GM18502 (cell line): ENCODE data around the gene HMGB1.

Source experiments
- ATAC-seq: cut with Tn5 transposase; IDR thresholded peaks from one replicate; pipeline ENCODE4 v1.9.1; 2021; ENCODE audit warnings: mild to moderate bottlenecking; ENCODE audit not compliant: unreplicated experiment, poor library complexity

The HMGB1 gene

DNA sequence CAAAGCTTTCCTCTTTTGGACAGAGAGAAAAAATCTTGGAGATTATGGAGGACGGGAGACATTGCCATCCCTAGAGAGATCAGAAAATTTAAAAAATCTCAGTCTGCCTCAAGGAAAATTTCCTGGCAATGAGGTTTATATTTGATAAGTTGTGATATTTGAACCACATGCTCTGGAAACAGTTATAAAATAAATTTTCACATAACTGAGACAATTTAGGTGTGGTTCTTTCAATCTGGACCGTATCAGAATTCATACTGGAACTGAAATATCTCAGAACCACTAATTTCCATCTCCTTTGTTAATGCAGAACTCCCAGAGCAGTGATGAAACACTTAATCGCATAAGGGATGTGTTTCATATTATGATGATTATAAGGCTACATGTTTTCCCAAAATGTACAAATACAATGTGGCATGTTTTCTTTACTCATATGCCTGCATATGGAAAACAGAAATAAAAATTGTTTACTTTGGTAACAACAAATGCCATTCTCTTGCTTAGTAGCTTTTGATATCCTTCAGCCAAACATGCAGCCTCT, 29.8 kb downstream of the HMGB1 start:
- ATAC-seq: no peak

DNA sequence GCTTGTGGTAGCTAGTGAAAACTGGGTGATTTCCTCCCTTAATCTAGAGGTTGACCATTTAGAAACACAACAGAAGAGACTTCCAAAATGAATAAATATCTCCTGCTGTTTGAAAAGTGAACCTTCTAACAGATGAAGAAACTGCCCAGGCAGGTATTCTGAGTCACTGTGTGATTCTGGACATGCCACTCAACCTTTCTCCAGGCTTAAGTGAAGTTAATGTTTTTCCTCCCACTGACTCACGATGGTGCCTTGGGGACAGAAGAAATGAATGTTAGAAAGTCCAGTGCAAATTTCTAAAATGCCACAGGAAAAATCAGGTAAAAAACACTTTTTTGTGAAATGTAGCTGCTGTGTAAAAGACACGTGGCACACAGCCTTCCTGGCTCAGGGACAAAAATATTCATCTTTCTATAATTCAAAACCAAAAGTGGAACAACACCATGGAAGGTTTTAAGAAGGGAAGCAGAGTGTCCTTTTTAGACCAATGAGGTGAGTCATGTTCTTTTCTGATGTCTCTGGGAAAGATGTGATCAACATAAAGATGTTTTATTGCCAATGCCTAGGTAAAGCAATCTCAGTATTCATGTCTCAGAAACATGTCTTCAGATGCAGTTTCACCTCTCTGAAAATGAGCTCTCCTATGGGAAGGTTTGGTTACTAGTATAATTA, 34.3 kb downstream of the HMGB1 start:
- ATAC-seq: no peak

DNA sequence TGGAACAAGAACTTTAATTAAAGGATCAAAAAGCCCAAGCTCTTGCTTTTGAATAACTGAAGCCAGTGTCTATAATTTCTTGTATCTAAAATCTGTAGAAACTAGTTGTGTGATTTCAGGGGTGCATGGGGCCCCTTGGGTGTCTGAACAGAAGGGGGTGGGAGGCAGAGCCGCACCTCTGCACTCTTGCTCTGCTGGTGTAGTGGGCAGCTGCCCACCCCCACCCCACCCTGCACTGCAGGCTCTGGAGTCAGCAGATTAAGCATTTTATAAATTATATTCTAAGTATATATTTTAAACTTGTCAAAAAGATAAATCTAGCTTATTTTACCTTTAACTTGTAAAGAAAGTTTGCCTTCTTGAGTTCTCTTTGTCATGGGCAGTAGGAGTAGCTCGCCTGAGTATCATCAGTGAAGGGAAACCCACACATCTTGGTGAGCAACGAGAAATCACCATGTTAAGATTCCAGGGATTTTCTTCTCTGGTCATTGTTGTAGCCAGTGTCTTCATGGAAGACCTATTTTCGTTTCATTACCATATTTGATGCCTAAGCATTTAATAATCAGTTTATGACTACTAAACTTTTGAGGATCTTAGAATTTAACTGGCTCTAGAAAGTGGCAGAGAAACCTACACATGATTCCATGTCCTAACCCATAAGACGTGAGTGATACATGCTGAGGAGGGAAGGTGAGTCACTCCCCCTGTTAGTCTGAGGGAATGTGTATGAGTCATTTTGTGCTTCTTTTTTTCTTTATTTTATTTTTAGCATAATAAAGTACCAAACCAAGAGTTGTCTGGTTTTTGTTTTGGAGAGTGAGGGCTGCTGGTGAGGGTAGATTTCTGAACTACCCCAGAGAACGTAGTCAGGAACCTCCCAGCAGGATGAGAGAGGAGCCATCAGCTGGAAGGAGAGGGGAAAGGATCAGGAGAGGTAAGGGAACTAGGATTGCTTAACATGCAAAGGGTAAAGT, 35.7 kb downstream of the HMGB1 start:
- ATAC-seq: peak; percentile 80

DNA sequence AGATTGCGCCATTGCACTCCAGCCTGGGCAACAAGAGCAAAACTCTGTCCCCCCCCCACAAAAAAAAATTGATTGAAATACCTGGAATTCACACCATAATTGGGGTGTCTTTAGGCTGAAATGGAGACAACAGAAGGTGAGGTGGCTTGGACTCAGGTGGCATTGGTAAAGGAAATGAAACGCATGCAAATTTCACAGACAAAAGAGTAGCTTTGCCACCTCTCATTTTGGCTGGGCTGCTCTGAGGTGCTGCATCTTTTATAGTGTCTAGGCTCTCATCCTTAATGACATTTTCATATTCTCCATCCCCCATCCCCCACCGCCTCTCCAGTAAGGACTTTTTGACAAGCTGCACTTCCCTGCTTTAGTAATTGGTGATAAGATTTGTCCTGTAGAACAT, 36.5 kb downstream of the HMGB1 start:
- no peak for ATAC-seq

DNA sequence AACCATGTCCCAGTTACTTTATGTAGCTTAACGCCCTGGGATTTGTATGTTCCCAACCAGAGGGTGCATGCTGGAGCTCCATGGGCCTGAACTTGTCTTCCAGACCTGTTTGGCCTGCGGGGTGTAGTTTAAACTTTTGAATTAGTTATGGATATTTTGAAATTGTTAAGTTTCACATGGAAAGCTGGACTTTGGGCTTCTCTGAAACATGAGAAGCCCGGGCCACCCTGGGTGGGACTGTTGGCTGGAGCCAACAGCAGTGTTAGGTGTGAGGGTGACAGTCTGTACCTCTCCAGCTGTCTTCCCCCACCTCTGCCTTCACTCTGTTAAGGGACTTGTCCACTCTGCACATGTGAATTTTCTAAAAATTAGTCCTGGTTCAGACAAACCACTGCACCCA, 41.8 kb downstream of the HMGB1 start:
- ATAC-seq: no peak

DNA sequence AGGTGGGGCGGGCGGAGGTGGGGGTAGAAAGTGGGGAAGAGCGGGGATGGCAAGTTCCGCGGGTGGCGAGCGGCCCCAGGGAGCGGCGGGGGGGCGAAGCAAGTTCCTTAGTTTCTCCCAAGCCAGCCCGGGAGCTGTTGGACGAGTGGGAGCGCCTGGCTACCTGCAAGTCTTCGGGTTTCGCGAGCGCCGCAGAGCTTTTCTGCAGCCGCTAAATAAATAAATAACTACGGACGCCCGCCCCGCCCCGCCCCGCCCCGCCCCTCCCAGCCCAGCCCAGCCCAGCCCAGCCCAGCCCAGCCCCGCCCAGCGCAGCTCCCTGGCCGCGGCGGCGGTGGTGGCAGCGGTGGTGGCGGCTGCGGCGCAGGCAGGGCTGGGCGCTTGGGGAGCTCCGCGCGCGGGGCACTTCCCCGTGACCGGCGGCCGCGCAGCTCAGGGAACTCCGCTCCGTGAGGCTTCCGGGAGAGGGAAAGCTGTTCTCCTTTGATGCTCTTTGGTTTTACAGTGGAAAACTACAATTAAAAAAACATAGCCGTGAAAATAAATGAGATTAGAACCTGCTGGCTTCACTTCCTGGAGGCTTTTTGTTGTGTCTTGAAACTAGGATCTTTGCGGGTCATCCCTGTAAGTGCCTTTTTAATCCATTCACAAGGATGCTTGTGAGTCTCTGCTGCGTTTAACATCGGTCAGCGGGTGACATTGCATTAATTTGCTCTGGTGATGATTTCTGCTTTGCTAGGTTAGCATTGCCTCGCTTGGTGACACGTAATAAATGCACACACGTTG, 43.5 kb downstream of the HMGB1 start, which contains the start of gene UBE2L5:
Gene UBE2L5 (plus strand): TSS at position 440 of the 786 bp plus-strand sequence. CDS start 5,498 bp downstream, outside the sequence.
- peak; percentile 62 for ATAC-seq

DNA sequence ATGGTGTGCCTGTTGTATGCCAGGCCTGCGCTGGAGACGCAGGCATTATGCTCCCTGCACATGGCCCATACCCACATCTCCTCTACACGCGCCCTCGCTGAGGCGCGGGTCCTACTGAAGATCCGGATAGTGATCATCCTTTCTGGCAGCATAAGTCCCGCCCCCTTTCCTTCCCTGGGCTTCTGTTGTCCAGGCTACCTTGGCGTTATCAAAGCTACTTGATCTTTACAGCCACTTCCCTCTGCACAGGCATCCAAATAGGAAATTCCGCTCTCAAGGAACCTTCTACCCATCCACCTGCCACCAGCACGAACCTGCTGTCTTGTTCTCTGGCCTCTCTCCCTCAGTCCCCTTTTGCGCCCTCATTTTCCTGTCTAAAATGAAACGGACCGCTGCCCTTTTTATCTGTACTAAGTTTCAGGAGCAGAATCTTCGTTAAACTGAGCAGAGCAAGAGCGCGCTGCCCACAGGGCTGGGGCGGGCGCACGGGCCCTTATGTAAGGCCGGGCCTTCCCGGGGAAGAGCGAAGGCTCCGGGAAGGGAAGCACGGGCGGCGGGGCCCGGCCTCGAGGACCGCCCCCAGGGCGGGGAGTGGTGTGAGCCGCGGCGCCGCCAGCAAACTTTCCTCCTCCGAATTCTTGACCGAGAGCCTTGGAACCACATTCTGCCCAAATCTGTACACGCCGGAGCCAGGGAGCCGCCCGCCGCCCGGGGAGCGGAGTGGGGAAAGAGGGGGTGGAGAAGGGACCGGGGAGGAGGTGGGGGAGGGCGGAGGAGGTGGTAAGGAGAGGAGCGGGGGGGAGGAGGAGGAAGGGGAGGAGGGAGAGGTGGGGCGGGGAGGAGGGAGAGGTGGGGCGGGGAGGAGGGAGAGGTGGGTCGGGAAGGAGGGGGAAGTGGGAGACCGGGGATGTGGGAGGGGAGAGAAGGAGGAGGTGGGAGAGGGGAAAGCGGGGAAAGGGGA, 44.4 kb downstream of the HMGB1 start:
- ATAC-seq: peak; percentile 59

DNA sequence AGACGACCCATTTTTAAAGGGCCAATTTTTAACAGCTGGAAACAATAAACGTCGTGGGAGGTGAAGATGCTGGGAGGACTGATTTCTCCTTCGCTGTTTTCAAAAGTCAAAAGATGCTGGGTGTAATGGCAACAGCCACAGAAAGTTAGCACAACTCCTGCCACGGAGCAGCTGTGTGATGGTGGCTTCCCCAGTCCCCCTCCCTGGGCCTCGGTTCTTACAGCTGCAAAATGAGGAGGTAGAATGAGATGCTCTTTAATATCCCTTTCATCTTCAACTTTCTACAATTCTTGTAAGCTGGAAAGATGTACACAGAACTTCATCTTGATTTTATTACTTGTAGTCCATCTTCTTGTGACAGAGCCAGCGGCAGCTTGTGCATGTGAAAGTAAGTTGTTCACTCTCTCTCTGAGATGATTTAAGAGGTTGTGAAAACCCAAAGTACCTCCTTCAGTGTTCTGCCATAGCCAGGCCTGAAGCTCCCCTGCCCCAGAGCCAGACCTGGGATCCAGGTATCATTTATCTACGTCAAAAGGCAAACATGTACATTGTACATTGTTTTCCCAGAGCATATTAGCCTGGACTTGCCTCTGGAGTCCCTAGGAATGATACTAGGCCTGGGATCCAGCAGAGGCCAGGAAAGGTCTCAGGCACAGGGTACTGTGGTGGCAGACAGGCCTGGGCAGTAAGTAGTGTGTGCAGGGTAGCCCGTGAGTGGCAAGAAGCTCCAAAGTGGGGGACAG, 46.8 kb downstream of the HMGB1 start:
- no peak for ATAC-seq

DNA sequence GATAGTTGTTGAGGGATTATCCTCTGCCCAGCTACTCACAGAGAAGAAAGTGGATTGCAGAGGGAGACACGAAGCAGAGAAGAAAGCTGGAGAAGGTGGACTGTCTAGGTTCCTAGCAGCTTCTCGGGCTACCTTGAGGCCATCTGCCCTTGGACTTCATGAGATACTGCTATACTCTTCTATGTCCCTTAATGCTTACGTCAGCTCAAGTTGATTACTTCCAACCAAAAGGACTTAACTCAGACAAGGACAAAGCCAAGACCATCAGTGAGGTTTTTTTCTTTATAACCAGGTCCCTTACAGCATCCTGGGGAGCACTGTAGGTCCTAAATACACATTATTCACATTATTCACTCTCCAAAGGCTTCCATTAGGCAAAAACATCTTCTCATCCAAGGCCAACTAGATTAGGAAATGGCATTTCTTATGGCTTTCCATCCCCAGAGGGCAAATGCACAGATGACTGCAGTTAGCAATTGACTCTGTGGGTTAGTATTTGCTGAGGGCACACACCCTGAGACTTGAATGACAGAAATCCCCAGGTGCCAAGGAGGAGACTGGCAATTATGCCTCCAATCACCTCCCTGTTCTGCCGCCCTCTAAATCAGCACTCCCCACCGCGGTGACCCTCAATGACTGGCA, 47.5 kb downstream of the HMGB1 start:
- ATAC-seq: no peak

DNA sequence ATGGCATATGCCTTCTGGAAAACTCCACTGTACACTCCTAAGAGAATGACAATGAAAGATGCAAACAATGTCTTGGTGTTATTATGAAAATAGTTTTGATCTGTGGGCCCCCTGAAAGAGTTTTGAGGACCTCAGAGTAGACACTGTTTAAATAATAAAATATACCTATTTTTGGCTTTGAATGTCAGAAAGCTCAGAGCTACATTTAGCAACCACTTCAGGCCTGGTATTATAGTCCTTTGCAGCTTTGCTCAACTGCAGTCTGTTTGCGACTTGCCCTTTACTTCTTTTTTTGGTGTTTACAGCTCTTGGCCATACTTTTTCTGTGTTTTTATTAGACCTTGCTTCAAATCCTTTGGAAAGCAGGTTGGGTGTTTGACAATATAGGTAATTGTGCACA, 49.3 kb downstream of the HMGB1 start:
- no peak for ATAC-seq

DNA sequence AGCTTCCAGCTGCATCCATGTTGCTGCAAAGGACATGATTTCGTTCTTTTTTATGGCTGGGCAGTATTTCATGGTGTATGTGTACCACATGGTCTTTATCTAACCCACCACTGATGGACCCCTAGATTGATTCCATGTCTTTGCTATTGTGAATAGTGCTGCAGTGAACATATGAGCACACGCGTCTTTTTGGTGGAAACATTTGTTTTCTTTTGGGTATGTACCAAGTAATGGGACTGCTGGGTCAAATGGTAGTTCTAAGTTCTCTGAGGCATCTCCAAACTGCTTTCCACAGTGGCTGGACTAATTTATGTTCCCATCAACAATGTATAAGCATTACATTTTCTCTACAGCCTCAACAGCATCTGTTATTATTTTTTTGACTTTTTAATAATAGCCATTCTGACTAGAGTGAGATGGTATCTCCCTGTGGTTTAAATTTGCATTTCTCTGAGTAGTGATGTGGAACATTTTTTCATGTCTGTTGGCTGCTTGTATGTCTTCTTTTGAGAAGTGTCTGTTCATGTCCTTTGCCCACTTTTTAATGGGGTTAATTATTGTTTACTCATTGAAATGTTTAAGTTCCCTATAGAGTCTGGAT, 50.2 kb downstream of the HMGB1 start:
- ATAC-seq: peak; percentile 84

DNA sequence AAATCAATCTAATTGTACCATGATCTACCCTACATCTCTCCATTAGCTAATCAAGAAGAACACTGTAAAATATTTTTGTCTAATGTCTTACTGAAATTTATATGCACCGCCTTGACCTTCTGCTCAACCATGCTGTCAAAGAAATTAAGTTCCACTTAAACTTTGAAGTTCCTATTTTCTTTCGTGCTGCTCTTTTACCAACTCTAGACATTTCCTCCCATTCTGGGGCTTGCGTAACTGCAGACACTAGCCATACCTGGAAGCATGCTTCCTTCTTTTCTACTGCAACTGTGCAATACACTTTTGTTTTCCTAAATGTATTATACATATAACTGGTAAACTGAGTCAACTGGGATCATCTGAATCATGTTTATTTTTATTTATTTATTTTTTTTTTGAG, 51.9 kb downstream of the HMGB1 start:
- ATAC-seq: no peak

DNA sequence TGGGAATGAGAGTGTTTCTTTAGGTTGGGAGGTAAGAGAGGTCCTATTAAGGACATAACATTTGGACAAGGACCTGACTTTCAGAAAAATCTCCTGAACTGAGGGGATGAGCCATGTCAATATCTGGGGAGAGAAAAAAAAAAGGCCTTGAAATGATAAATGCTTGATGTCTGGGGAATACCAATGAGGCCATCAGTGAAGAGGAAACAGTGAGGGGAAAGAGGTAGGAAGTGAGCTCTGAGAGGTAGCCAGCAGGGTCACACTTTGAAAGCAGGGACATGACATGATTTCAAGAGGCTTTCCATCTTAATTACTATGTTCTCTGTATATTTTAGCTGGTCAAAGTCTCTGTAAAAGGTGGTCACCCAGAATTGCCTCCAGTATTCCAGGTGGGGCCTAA, 53.4 kb downstream of the HMGB1 start:
- ATAC-seq: no peak

DNA sequence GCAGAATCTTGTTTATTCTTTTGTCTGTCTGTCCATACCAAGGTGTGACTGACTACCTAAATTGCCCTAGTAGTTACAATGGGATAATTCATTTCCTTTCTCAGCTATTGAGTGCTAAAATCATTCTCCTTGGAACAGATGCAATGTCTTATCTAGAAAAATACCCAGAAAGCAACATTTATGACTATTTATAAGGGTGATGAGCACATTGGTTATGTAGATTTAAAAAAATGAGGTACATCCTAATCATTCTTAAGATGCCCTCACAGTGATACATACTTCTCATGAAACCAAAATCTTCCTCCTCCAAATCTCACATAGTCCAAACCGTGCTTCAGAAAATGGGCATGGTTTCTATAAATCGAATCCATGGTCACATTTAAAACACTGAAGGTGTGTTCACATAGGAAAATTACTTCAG, 55.0 kb downstream of the HMGB1 start:
- no peak for ATAC-seq

DNA sequence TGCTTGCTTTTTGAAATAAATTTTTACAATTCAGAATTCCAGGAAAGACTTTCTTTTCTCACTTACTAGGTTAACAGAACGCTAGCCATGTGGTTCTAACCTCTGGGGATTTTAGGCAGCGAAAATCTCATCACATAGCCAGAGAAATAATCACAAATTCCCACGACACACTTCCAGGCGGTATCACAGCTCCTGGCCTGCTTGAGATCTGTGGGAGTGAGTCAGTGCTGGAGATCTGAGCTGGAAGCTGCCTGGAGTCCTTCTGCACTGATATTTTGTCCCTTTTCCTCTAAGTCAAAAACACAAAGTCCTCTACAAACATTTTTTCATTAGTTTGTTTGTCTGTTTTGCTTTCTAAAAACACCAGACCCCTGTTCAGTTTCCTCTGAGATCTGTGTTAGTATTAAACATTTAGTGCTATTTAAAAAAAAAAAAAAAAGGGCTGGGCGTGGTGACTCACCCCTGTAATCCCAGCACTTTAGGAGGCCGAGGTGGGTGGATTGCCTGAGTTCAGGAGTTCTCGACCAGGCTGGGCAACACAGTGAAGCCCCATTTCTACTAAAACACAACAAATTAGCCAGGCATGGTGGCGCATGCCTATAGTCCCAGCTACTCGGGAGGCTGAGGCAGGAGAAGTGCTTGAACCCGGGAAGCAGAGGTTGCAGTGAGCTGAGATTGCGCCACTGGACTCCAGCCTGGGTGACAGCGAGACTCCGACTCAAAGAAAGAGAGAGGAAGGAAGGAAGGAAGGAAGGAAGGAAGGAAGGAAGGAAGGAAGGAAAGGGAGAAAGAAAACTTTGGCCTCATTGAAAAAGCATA, 55.6 kb downstream of the HMGB1 start:
- ATAC-seq: no peak

DNA sequence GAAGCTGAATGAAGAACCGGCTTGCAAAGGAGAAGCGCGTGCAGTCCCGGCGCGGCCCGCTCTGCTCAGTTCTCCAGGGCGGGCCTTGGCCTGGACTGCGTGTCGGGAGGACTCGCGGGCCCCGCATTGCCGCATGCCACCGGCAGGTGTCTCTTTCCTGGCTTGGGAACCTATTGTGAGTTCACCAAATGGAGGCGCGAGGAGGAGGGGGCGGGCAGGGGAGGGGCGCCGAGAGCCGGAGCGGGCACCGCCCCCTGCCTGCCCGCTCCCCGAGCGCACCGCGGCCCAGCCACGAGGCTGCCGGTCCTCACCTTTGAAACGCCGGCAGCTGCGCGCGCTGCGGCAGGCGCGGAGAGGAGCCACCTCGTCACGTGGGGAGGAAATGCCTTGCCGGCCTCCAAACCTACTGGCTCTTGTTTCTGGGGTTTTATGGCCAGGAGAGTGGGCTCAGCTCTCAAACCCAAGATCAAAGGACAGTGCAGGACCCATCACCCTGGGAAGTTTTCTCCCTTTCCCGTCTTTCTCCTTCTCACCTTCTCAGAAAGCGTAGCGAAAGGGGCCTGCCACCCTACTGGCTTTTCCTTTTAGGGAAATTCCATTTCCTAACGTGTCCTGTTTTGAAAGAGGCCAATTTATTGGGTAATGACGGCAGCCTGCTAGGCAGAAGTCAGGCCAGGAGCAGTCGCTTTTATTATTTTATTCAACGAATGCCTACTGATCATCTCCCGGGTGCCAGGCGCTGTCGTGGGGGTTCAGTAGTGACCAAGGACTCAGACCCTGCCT, 57.2 kb downstream of the HMGB1 start:
- ATAC-seq: peak; percentile 93
